NCI-H2196 treated with DMSO at 0.1 percent for 48 hours (cell line): Measurements from ENCODE around the gene CYB561A3.

Experiments used
- DNase-seq: peaks from one replicate; lab custom pipeline; 2025; ENCODE audit not compliant: unreplicated experiment; lab: John Stamatoyannopoulos, UW

CYB561A3 gene

GRCh38 chr11:61329871-61330270 is 31.8 kb downstream of the CYB561A3 start:
- DNase-seq = no peak

GRCh38 chr11:61328351-61328750 is 33.3 kb downstream of the CYB561A3 start:
- DNase-seq = no peak

- DNase-seq = no peak
Observed at GRCh38 chr11:61327669-61328071, 34.0 kb downstream of the CYB561A3 start.

- peak; percentile 7 for DNase-seq
Observed at GRCh38 chr11:61325649-61326414, 35.9 kb downstream of the CYB561A3 start.

GRCh38 chr11:61315260-61315659 is 46.4 kb downstream of the CYB561A3 start:
- DNase-seq = no peak

GRCh38 chr11:61310749-61311148 is 50.9 kb downstream of the CYB561A3 start:
- DNase-seq = no peak

- DNase-seq = no peak
Observed at GRCh38 chr11:61309739-61310138, 51.9 kb downstream of the CYB561A3 start.

- DNase-seq = no peak
Observed at GRCh38 chr11:61309141-61309540, 52.5 kb downstream of the CYB561A3 start.

GRCh38 chr11:61307354-61307753 is 54.3 kb downstream of the CYB561A3 start:
- DNase-seq = no peak

GRCh38 chr11:61306221-61306620 is 55.5 kb downstream of the CYB561A3 start:
- no peak for DNase-seq

- no peak for DNase-seq
Observed at GRCh38 chr11:61305417-61305816, 56.3 kb downstream of the CYB561A3 start.

GRCh38 chr11:61303725-61304124 is 58.0 kb downstream of the CYB561A3 start:
- DNase-seq = no peak

- no peak for DNase-seq
Observed at GRCh38 chr11:61302550-61302949, 59.1 kb downstream of the CYB561A3 start.
